ENCODE measurements around the gene DHX38.

DNA sequence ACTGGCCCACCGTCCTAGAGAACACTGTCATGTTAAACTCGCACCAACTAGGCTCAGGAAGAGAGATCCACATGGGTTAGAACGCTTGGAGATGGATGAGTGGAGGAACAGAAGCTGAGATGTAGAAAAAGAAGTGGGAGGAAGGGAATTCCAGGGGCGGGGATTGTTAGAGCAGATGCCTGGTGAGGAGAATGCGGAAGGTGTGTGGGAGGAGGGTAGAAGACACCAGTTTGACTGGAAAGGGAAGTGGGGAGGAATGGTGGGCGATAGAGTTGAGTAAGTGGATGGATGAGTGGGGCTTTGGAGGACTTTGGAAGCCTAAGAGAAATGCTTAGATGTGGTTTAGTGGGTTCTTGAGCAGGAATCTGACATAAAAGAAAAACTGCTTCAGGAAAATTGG, 37.4 kb downstream of the DHX38 start:
- TF ChIP-seq, protein P1, sequence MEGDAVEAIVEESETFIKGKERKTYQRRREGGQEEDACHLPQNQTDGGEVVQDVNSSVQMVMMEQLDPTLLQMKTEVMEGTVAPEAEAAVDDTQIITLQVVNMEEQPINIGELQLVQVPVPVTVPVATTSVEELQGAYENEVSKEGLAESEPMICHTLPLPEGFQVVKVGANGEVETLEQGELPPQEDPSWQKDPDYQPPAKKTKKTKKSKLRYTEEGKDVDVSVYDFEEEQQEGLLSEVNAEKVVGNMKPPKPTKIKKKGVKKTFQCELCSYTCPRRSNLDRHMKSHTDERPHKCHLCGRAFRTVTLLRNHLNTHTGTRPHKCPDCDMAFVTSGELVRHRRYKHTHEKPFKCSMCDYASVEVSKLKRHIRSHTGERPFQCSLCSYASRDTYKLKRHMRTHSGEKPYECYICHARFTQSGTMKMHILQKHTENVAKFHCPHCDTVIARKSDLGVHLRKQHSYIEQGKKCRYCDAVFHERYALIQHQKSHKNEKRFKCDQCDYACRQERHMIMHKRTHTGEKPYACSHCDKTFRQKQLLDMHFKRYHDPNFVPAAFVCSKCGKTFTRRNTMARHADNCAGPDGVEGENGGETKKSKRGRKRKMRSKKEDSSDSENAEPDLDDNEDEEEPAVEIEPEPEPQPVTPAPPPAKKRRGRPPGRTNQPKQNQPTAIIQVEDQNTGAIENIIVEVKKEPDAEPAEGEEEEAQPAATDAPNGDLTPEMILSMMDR (IDR thresholded peaks at IDR 0.05), result no peak
- no peak for TF ChIP-seq POLR2A (IDR thresholded peaks at IDR 0.05)
- TF ChIP-seq EP300 (IDR thresholded peaks at IDR 0.05; ENCODE audit: low read depth), result no peak

All from transverse colon (tissue), 3 donors.